Hepatocyte (in vitro differentiated cells): ENCODE measurements around the gene CLMP. TPM values are rescaled to one million over a fixed set of nuclear protein-coding genes. Genes with fewer than 3 reads are reported as not detected.

Experiments used
- DNase-seq: peaks from one replicate; pipeline ENCODE4 v3.0.0-alpha.2; 2016; ENCODE audit warnings: low spot score
- H2AFZ ChIP-seq: fragments of 200-600 bp; sonication (generic); 2 replicates; pipeline ENCODE4 v1.6.0; 2016; ENCODE audit warnings: antibody characterized with exemption, mild to moderate bottlenecking
- H3K27ac ChIP-seq: fragments of 200-600 bp; sonication (generic); 2 replicates; pipeline ENCODE4 v1.5.1; 2016; ENCODE audit warnings: mild to moderate bottlenecking
- H3K27me3 ChIP-seq: fragments of 200-600 bp; sonication (generic); 2 replicates; pipeline ENCODE4 v1.6.1; 2016
- H3K36me3 ChIP-seq: fragments of 200-600 bp; sonication (generic); replicated peaks from 2 replicates; pipeline ENCODE4 v1.5.1; 2016; ENCODE audit warnings: low read depth; ENCODE audit not compliant: insufficient read depth
- H3K4me1 ChIP-seq: fragments of 200-600 bp; sonication (generic); 2 replicates; pipeline ENCODE4 v1.5.1; 2016; ENCODE audit warnings: mild to moderate bottlenecking, moderate library complexity; ENCODE audit not compliant: insufficient read depth
- H3K4me2 ChIP-seq: fragments of 200-600 bp; sonication (generic); 2 replicates; pipeline ENCODE4 v1.6.0; 2016
- H3K4me3 ChIP-seq: fragments of 200-600 bp; sonication (generic); 2 replicates; pipeline ENCODE4 v1.5.1; 2016; ENCODE audit warnings: mild to moderate bottlenecking
- H3K79me2 ChIP-seq: fragments of 200-600 bp; sonication (generic); 2 replicates; pipeline ENCODE4 v1.6.0; 2017; ENCODE audit warnings: mild to moderate bottlenecking
- H3K9me2 ChIP-seq: fragments of 200-600 bp; sonication (generic); replicated peaks from 2 replicates; pipeline ENCODE4 v1.6.0; 2017; ENCODE audit warnings: mild to moderate bottlenecking; ENCODE audit not compliant: insufficient read depth
- H3K9me3 ChIP-seq: fragments of 200-600 bp; sonication (generic); 2 replicates; pipeline ENCODE4 v1.5.1; 2016; ENCODE audit warnings: low read depth, mild to moderate bottlenecking
- H4K20me1 ChIP-seq: fragments of 200-600 bp; sonication (generic); 2 replicates; pipeline ENCODE4 v1.6.0; 2016; ENCODE audit warnings: mild to moderate bottlenecking; ENCODE audit not compliant: insufficient read depth, poor library complexity, severe bottlenecking
- CTCF ChIP-seq: fragments of 200-600 bp; sonication (generic); IDR thresholded peaks from 2 replicates; pipeline ENCODE4 v1.5.1; 2016; ENCODE audit warnings: antibody characterized with exemption, mild to moderate bottlenecking; ENCODE audit not compliant: poor library complexity
- EZH2 ChIP-seq: fragments of 200-600 bp; sonication (generic); IDR thresholded peaks from 2 replicates; pipeline ENCODE4 v1.6.1; 2016; ENCODE audit warnings: antibody characterized with exemption, mild to moderate bottlenecking, borderline replicate concordance
- EZH2phosphoT487 ChIP-seq: fragments of 200-600 bp; sonication (generic); IDR thresholded peaks from one replicate; pipeline ENCODE4 v1.6.1; 2018; ENCODE audit warnings: antibody characterized with exemption, mild to moderate bottlenecking, low read depth, moderate library complexity; ENCODE audit not compliant: unreplicated experiment, severe bottlenecking
- WGBS: methylation state at CpG from one replicate; pipeline ENCODE4 v1.1.6; 2016; ENCODE audit warnings: low lambda C conversion rate; ENCODE audit errors: missing lambda C conversion rate; 5-methylcytosine and 5-hydroxymethylcytosine counted together
- polyA plus RNA-seq: library from polyadenylated mRNA; unstranded; fragments of >200 nt; fragmentation: Nextera tagmentation; extraction: Ambion mirVana; gene quantifications from 2 replicates; pipeline ENCODE4 v1.2.1, GENCODE V29; 2016
- total RNA-seq: library from RNA; depleted of rRNA; stranded (reverse); fragments of >200 nt; gene quantifications from 2 replicates; pipeline ENCODE4 v1.2.3, GENCODE V29; 2014

Gene CLMP
- total and polyA plus RNA-seq, 2 experiments from 2014 or later, result 23.3 to 59.4 TPM

DNA sequence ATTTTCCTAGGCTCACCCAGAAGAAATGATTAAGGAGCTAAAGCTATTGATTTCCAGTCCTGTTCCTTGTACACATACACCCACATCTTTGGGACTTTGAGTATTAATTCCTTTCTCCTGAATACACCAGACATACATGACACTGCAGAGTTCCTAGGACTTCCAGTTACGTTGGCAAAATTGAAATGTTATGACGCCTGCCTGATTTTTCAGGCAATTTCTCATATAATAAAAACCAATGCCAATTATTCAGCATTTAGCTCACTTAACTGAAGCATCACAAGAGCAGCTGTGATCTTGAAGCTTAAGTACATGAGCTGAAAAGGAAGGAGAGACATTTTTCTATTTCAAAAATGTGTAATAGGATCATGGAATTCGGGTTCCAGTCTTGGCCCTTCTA is 4.5 kb downstream of the CLMP start:
- Histone ChIP-seq H3K4me2 (no peak overlapping the region), H2AFZ (no peak overlapping the region), H3K79me2 (peaks cover 75% of the 10 kb centered on the region), H3K9me2 (no peaks in the 10 kb centered on the region), H3K4me3 (no peak overlapping the region), H3K27me3 (peaks cover 17% of the 10 kb centered on the region), H3K36me3 (no peaks in the 10 kb centered on the region), H3K9me3 (no peaks in the 10 kb centered on the region), H3K27ac (no peak overlapping the region), H3K4me1 (peaks cover 10% of the 10 kb centered on the region), H4K20me1 (no peaks in the 10 kb centered on the region)
- 95% methylated on average over 3 of the region's 3 CpGs for WGBS
- TF ChIP-seq EZH2 (no peak), CTCF (no peak), EZH2phosphoT487 (no peak)
- DNase-seq, result no peak

DNA sequence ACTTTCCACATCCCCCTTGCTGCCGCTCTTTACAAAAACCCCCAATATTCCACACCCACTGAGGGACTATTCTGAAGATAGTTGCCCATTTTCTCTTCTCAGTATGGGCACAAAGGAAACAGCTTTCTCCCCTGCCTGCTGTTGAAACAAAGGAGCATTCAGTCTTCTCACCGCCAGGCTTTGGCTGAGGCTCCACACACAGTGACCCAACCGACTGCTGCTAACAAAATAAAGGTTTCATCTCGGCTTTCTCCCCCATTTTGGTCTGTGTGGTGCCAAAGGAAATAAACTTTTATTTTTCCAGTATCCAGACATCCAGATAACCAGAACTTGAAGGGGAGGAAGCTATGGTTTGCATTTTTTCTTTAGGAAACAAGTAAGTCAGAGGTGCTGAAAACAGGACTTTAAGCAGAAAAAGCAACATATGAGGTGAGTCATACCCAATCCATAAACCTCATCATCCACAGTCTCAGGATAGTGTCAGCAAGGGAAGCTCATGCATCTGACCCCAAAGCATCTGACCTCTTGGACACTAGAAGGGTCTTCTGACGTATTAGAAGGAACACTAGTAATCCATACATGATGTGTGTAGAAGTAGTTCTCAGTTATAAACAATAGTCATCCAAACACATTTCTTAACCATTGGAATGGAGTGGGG is 6.4 kb downstream of the CLMP start:
- H2AFZ ChIP-seq, result no peak overlapping the region
- DNase-seq, result no peak
- H3K4me3 ChIP-seq, result no peak overlapping the region
- no peaks in the 10 kb centered on the region for H3K9me2 ChIP-seq
- H3K4me2 ChIP-seq, result peak overlapping the region; percentile 64
- H3K9me3 ChIP-seq, result no peaks in the 10 kb centered on the region
- no peak for TF ChIP-seq EZH2phosphoT487
- no peak for TF ChIP-seq CTCF
- no peak for TF ChIP-seq EZH2
- H3K79me2 ChIP-seq, result peaks cover 80% of the 10 kb centered on the region
- H3K27me3 ChIP-seq, result peaks cover 9% of the 10 kb centered on the region
- no peaks in the 10 kb centered on the region for H3K36me3 ChIP-seq
- peak overlapping the region; percentile 81 for H3K27ac ChIP-seq
- H4K20me1 ChIP-seq, result no peaks in the 10 kb centered on the region
- H3K4me1 ChIP-seq, result peaks cover 9% of the 10 kb centered on the region
- 41% methylated on average over 5 of the region's 5 CpGs for WGBS

- Histone ChIP-seq H3K27me3 (peaks cover 1% of the 10 kb centered on the region), H3K36me3 (no peaks in the 10 kb centered on the region), H3K4me1 (peaks cover 9% of the 10 kb centered on the region), H3K9me2 (no peaks in the 10 kb centered on the region), H3K4me2 (peak overlapping the region; percentile 64), H3K9me3 (no peaks in the 10 kb centered on the region), H3K27ac (peak overlapping the region; percentile 81), H3K4me3 (no peak overlapping the region), H2AFZ (no peak overlapping the region), H4K20me1 (no peaks in the 10 kb centered on the region), H3K79me2 (peaks cover 78% of the 10 kb centered on the region)
- WGBS, result 66% methylated on average over 17 of the region's 17 CpGs
- no peak for DNase-seq
- TF ChIP-seq EZH2, result no peak
- TF ChIP-seq CTCF, result no peak
- no peak for TF ChIP-seq EZH2phosphoT487
These were observed 7.2 kb downstream of the CLMP start for GRCh38 chr11:123187665-123188507.
